GM18507 (cell line): Measurements from ENCODE around the gene PCDHA3.
"Not testable (repeated sequence)": the region's sequence is repeated elsewhere in the genome, so short reads cannot be mapped to it uniquely, and the experiment has no call there.

Experiments
- DNase-seq: peaks from one replicate; pipeline ENCODE4 v3.0.0; 2011; ENCODE audit warnings: low read depth; ENCODE audit not compliant: insufficient read length; ENCODE audit errors: extremely low spot score
- FAIRE-seq: peaks from 2 replicates; lab custom pipeline; 2011; peaks lifted over from hg19 to GRCh38; lab: Jason Lieb, UNC

The PCDHA3 gene

GRCh38 chr5:140800816-140801493, at the start of gene PCDHA3:
Gene PCDHA3 (plus strand): TSS chr5:140801057.
- FAIRE-seq = no peak
- DNase-seq = no peak

GRCh38 chr5:140753561-140753960, 47.3 kb upstream of the PCDHA3 start:
- DNase-seq (no peak), FAIRE-seq (no peak)

- no peak for DNase-seq
- no peak for FAIRE-seq
Observed at GRCh38 chr5:140764177-140764973, 36.5 kb upstream of the PCDHA3 start.

DNA sequence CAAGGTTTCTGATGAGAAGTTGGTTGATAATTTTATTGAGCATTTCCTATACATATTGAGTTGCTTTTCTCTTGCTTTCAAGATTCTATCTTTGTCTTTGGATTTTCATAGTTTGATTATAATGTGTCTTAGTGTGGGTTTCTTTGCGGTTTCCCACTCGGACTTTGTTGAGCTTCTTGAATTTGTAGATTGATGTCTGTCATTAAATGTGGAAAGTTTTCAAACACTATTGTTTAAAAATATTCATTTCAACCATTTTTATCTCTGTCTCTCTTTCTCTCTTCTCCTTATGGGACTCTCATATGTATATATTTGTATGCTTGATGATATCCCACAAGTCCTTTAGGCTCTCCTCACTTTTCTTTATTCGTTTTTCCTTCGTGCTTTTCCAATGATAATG, 33.4 kb upstream of the PCDHA3 start:
- FAIRE-seq (no peak), DNase-seq (no peak)

DNA sequence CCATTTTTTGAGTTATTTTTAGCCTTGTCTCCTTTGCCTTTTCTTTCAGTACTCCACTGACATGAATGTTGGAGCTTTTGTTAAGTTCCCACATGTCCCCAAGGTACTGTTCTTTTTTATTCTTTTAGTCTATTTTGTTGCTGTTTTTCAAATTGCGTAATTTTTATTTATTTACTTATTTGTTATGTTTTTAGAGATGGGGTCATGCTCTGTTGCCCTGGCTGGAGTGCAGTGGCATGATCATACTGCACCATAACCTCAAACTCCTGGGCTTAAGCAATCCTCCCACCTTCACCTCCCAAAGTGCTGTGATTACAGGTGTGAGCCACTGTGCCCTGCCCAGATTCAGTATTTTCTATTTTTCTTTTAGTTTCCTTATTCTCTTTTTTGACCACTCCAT, 20.3 kb upstream of the PCDHA3 start:
- no peak for DNase-seq
- FAIRE-seq = no peak

DNA sequence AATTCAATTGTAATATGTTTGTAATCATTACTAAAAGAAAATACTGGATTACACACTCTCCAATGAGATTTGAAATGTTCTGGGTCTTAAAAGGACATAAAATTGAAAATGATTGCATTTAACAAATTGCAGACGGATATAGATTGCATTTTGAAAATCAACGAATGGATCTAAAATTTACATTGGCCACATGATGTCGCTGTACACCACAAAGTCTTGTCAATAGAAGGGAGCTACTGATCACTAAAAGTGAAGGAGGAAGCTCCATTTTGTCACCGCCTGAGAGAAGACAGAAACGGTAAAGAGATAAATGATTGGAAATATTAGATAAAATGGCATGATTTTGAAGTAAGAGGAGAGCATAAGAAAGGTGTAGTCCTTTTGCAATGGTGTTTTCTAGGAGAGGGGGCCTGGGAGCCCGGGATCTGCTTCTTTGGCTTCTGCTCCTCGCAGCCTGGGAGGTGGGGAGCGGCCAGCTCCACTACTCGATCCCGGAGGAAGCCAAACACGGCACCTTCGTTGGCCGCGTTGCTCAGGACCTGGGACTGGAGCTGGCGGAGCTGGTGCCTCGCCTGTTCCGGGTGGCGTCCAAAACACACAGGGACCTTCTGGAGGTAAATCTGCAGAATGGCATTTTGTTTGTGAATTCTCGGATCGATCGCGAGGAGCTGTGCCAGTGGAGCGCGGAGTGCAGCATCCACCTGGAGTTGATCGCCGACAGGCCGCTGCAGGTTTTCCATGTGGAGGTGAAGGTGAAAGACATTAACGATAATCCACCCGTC, 14.8 kb upstream of the PCDHA3 start, which contains the start of gene PCDHA1:
TSS of gene PCDHA1 (plus strand) at position 236 of the 782 bp plus-strand sequence.
- FAIRE-seq = no peak

DNA sequence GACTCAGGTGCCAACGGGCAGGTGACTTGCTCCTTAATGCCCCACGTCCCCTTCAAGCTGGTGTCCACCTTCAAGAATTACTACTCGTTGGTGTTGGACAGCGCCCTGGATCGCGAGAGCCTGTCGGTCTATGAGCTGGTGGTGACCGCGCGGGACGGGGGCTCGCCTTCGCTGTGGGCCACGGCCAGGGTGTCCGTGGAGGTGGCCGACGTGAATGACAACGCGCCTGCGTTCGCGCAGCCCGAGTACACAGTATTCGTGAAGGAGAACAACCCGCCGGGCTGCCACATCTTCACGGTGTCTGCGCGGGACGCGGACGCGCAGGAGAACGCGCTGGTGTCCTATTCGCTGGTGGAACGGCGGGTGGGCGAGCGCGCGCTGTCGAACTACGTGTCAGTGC, 13.4 kb upstream of the PCDHA3 start:
- FAIRE-seq, DNase-seq: not testable (repeated sequence)

More for the DNA sequence above, 14.8 kb upstream of the PCDHA3 start, which contains the start of gene PCDHA1:
- DNase-seq = no peak

GRCh38 chr5:140787849-140788504, 12.9 kb upstream of the PCDHA3 start:
- FAIRE-seq, DNase-seq: not testable (repeated sequence)

GRCh38 chr5:140791089-140791488, 9.8 kb upstream of the PCDHA3 start:
- no peak for FAIRE-seq
- no peak for DNase-seq

DNA sequence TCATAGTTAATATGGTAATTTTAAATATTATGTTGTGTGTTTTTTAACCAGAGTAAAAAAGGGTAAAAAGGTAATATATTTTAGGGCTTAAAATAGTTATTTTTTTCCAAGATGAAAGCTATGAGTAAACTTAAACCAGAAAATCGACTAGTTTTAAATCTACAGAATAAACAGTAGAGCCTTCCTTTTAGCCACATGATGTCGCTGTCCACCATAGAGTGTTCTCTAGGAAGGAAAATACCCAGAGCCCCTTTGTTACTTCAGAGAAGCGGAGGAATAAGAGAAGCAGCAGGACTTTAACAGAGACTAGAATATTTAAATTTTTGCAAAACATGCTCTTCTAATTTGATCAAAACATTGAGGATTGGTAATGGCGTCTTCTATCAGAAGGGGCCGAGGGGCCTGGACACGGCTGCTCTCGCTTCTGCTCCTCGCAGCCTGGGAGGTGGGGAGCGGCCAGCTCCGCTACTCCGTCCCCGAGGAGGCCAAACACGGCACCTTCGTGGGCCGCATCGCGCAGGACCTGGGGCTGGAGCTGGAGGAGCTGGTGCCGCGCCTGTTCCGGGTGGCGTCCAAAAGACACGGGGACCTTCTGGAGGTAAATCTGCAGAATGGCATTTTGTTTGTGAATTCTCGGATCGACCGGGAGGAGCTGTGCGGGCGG, 6.1 kb upstream of the PCDHA3 start, which contains the start of gene PCDHA2:
TSS of gene PCDHA2 (plus strand) at position 258 of the 664 bp plus-strand sequence.
- DNase-seq (no peak), FAIRE-seq (no peak)

DNA sequence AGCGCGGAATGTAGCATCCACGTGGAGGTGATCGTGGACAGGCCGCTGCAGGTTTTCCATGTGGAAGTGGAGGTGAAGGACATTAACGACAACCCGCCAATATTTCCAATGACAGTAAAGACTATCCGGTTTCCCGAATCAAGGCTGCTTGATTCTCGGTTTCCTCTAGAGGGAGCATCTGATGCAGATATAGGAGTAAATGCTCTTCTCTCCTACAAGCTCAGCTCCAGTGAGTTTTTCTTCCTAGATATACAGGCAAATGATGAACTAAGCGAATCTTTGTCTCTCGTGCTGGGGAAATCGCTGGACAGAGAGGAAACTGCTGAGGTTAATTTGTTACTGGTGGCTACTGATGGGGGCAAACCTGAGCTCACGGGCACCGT, 5.6 kb upstream of the PCDHA3 start:
- FAIRE-seq (no peak), DNase-seq (no peak)

DNA sequence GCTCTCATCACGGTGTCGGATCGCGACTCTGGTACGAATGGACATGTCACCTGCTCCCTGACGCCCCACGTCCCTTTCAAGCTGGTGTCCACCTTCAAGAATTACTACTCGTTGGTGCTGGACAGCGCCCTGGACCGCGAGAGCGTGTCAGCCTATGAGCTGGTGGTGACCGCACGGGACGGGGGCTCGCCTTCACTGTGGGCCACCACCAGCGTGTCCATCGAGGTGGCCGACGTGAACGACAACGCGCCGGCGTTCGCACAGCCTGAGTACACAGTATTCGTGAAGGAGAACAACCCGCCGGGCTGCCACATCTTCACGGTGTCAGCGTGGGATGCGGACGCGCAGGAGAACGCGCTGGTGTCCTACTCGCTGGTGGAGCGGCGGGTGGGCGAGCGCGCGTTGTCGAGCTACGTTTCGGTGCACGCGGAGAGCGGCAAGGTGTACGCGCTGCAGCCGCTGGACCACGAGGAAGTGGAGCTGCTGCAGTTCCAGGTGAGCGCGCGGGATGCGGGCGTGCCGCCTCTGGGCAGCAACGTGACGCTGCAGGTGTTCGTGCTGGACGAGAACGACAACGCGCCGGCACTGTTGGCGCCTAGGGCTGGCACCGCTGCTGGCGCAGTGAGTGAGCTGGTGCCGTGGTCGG, 4.7 kb upstream of the PCDHA3 start:
- not testable (repeated sequence) for FAIRE-seq, DNase-seq

GRCh38 chr5:140796718-140797095, 4.2 kb upstream of the PCDHA3 start:
- FAIRE-seq = no peak
- DNase-seq = no peak

DNA sequence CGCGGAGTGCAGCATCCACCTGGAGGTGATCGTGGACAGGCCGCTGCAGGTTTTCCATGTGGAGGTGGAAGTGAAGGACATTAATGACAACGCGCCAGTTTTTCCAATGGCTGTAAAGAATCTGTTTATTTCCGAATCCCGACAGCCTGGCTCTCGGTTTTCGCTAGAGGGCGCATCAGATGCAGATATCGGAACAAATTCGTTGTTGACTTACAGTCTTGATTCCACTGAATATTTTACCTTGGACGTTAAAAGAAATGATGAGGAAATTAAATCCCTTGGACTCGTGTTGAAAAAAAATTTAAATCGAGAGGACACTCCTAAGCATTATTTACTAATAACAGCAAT, 611 bp downstream of the PCDHA3 start:
- FAIRE-seq = no peak

GRCh38 chr5:140802381-140802780, 1.5 kb downstream of the PCDHA3 start:
- not testable (repeated sequence) for DNase-seq

More for the DNA sequence above, 611 bp downstream of the PCDHA3 start:
- DNase-seq = no peak

GRCh38 chr5:140802781-140803271, 2.0 kb downstream of the PCDHA3 start:
- DNase-seq = no peak
- no peak for FAIRE-seq

More at GRCh38 chr5:140802381-140802780, 1.5 kb downstream of the PCDHA3 start:
- not testable (repeated sequence) for FAIRE-seq

GRCh38 chr5:140806834-140807775, 6.2 kb downstream of the PCDHA3 start, which contains the start of gene PCDHA4:
Gene PCDHA4 (plus strand): TSS chr5:140807068.
- no peak for FAIRE-seq
- no peak for DNase-seq
